MG63 (cell line): Measurements from ENCODE around the gene DNAJC1. TPM values are rescaled to one million over a fixed set of nuclear protein-coding genes. Genes with fewer than 3 reads are reported as not detected.
"Not testable (repeated sequence)": the region's sequence is repeated elsewhere in the genome, so short reads cannot be mapped to it uniquely, and the experiment has no call there.

Experiments
- DNase-seq: peaks from one replicate; pipeline ENCODE4 v3.0.0-alpha.2; 2020
- H3K27me3 ChIP-seq: fragments of 250-450 bp; sonication (Bioruptor Pico); 2 replicates; pipeline ENCODE4 v1.5.1; 2020; ENCODE audit warnings: mild to moderate bottlenecking, moderate library complexity
- H3K36me3 ChIP-seq: fragments of 250-450 bp; sonication (Bioruptor Pico); 2 replicates; pipeline ENCODE4 v1.5.1; 2020; ENCODE audit warnings: mild to moderate bottlenecking, moderate library complexity
- H3K4me3 ChIP-seq: fragments of 250-450 bp; sonication (Bioruptor Pico); 2 replicates; pipeline ENCODE4 v1.5.1; 2020; ENCODE audit warnings: mild to moderate bottlenecking, moderate library complexity
- H3K9me3 ChIP-seq: fragments of 250-450 bp; sonication (Bioruptor Pico); 2 replicates; pipeline ENCODE4 v1.5.1; 2020; ENCODE audit warnings: mild to moderate bottlenecking, moderate library complexity
- total RNA-seq: library from RNA; depleted of rRNA; stranded (reverse); fragments of >200 nt; shearing (Covaris generic); gene quantifications from 2 replicates; pipeline ENCODE4 v1.2.3, GENCODE V29; 2014; ENCODE audit warnings: low replicate concordance; rRNA removed

DNAJC1 gene
- 15.4 and 19.2 TPM in 2 replicates for total RNA-seq

GRCh38 chr10:22003177-22003963, at the start of gene DNAJC1:
Gene DNAJC1 (minus strand): TSS chr10:22003730. CDS start chr10:22003434, 296 bp downstream.
- H3K27me3 ChIP-seq, result no peaks in the 10 kb centered on the region
- H3K36me3 ChIP-seq, result no peaks in the 10 kb centered on the region
- peak within 1 kb of the TSS; percentile 71 for H3K4me3 ChIP-seq
- 0 out of 2 replicates have a peak, but pooled peaks cover 5% of the 10 kb centered on the region for H3K9me3 ChIP-seq
- DNase-seq, result peak; percentile 95

- Histone ChIP-seq H3K27me3 (no peaks in the 10 kb centered on the region), H3K36me3 (no peaks in the 10 kb centered on the region), H3K9me3 (no peaks in the 10 kb centered on the region), H3K4me3 (no peak overlapping the region)
- DNase-seq, result no peak
Observed at GRCh38 chr10:22053048-22053447, 49.5 kb upstream of the DNAJC1 start.

GRCh38 chr10:22049635-22050034, 46.1 kb upstream of the DNAJC1 start:
- H3K36me3 ChIP-seq, result no peaks in the 10 kb centered on the region
- DNase-seq, result no peak
- no peaks in the 10 kb centered on the region for H3K27me3 ChIP-seq
- H3K9me3 ChIP-seq, result no peaks in the 10 kb centered on the region
- H3K4me3 ChIP-seq, result no peak overlapping the region

- Histone ChIP-seq H3K27me3 (no peaks in the 10 kb centered on the region), H3K9me3 (no peaks in the 10 kb centered on the region), H3K36me3 (no peaks in the 10 kb centered on the region), H3K4me3 (no peak overlapping the region)
- no peak for DNase-seq
Observed at GRCh38 chr10:22047812-22048211, 44.3 kb upstream of the DNAJC1 start.

- Histone ChIP-seq H3K4me3 (no peak overlapping the region), H3K36me3 (no peaks in the 10 kb centered on the region), H3K27me3 (no peaks in the 10 kb centered on the region), H3K9me3 (no peaks in the 10 kb centered on the region)
- DNase-seq, result no peak
Observed at GRCh38 chr10:22043327-22043633, 39.8 kb upstream of the DNAJC1 start.

- H3K27me3 ChIP-seq, result no peaks in the 10 kb centered on the region
- DNase-seq, result peak; percentile 1
- H3K9me3 ChIP-seq, result no peaks in the 10 kb centered on the region
- H3K4me3 ChIP-seq, result no peak overlapping the region
- no peaks in the 10 kb centered on the region for H3K36me3 ChIP-seq
Observed at GRCh38 chr10:22042557-22043326, 39.2 kb upstream of the DNAJC1 start.

- no peaks in the 10 kb centered on the region; the same call in 1 of the 2 replicates for H3K27me3 ChIP-seq
- H3K9me3 ChIP-seq, result no peaks in the 10 kb centered on the region
- H3K4me3 ChIP-seq, result no peak overlapping the region
- no peaks in the 10 kb centered on the region for H3K36me3 ChIP-seq
- no peak for DNase-seq
Observed at GRCh38 chr10:22034333-22034732, 30.8 kb upstream of the DNAJC1 start.

GRCh38 chr10:22032268-22032667, 28.7 kb upstream of the DNAJC1 start:
- DNase-seq, H3K4me3 ChIP-seq, H3K36me3 ChIP-seq, H3K9me3 ChIP-seq, H3K27me3 ChIP-seq: not testable (repeated sequence)

- DNase-seq, result no peak
- H3K4me3 ChIP-seq, result no peak overlapping the region
- no peaks in the 10 kb centered on the region for H3K36me3 ChIP-seq
- no peaks in the 10 kb centered on the region for H3K27me3 ChIP-seq
- H3K9me3 ChIP-seq, result peaks cover 5% of the 10 kb centered on the region; the same call in 1 of the 2 replicates
Observed at GRCh38 chr10:22030421-22030820, 26.9 kb upstream of the DNAJC1 start.

GRCh38 chr10:22029445-22030236, 26.1 kb upstream of the DNAJC1 start:
- no peak overlapping the region for H3K4me3 ChIP-seq
- DNase-seq, result no peak

GRCh38 chr10:22027364-22028238, 24.1 kb upstream of the DNAJC1 start:
- H3K27me3 ChIP-seq, result no peaks in the 10 kb centered on the region
- no peak overlapping the region for H3K4me3 ChIP-seq
- peaks cover 5% of the 10 kb centered on the region; the same call in 1 of the 2 replicates for H3K9me3 ChIP-seq
- H3K36me3 ChIP-seq, result no peaks in the 10 kb centered on the region
- DNase-seq, result no peak

More at GRCh38 chr10:22029445-22030236, 26.1 kb upstream of the DNAJC1 start:
- H3K27me3 ChIP-seq, result no peaks in the 10 kb centered on the region
- peaks cover 5% of the 10 kb centered on the region; the same call in 1 of the 2 replicates for H3K9me3 ChIP-seq
- H3K36me3 ChIP-seq, result no peaks in the 10 kb centered on the region

- DNase-seq, result no peak
Observed at GRCh38 chr10:22026287-22026686, 22.8 kb upstream of the DNAJC1 start.

GRCh38 chr10:22023508-22023907, 20.0 kb upstream of the DNAJC1 start:
- Histone ChIP-seq H3K4me3 (no peak overlapping the region), H3K9me3 (peaks cover 5% of the 10 kb centered on the region; the same call in 1 of the 2 replicates), H3K36me3 (no peaks in the 10 kb centered on the region), H3K27me3 (no peaks in the 10 kb centered on the region)
- no peak for DNase-seq

More at GRCh38 chr10:22026287-22026686, 22.8 kb upstream of the DNAJC1 start:
- Histone ChIP-seq H3K36me3 (no peaks in the 10 kb centered on the region), H3K27me3 (no peaks in the 10 kb centered on the region), H3K9me3 (peaks cover 5% of the 10 kb centered on the region; the same call in 1 of the 2 replicates), H3K4me3 (no peak overlapping the region)

GRCh38 chr10:22022257-22023032, 18.9 kb upstream of the DNAJC1 start:
- Histone ChIP-seq H3K36me3 (no peaks in the 10 kb centered on the region), H3K27me3 (no peaks in the 10 kb centered on the region), H3K9me3 (peaks cover 5% of the 10 kb centered on the region; the same call in 1 of the 2 replicates), H3K4me3 (no peak overlapping the region)
- DNase-seq, result no peak

GRCh38 chr10:22021144-22021543, 17.6 kb upstream of the DNAJC1 start:
- H3K9me3 ChIP-seq, H3K4me3 ChIP-seq, H3K27me3 ChIP-seq, H3K36me3 ChIP-seq, DNase-seq: not testable (repeated sequence)
